Kidney glomerular epithelial cell (primary cell): ENCODE measurements around the gene ALDH1A1.

Source experiments
- DNase-seq: peaks from one replicate; lab custom pipeline; 2025; lab: John Stamatoyannopoulos, UW

Gene ALDH1A1

GRCh38 chr9:72856972-72857623, 95.8 kb downstream of the ALDH1A1 start:
- peak; percentile 29 for DNase-seq

DNA sequence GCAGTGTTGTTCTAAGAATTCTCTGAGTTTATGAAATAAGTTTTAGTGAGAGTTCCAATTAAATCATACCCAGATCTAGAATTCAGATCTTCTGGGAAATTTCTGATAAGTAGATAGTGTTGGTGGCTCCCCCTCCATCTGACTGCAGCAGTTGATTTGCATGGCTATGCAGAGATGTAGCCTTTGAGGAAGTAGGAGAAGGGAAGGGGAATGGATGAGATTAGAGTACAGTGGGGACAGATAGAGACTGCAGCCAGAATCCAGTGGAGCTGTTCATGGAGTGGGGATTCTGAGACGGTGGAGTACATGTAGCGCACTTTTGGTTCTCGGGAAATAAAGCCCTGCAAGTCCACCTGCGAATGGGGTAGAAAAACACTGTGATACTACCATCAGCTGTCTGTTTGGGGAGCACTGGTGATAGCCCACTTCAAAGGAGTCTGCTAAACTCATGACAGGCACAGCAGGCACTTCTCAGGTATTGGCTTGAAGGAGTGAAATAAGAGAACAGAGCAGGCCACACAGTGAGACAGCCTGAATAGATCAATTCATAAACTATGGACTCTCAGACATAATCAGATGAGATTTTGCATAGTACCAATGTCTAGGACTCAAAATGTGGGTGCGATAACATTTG, 96.8 kb downstream of the ALDH1A1 start:
- no peak for DNase-seq

GRCh38 chr9:72855321-72855720, 97.5 kb downstream of the ALDH1A1 start:
- no peak for DNase-seq
